HepG2 (cell line): ENCODE measurements around the gene PRSS38.

ENCODE experiments used
- CTCF ChIP-seq: sonication (generic); formaldehyde crosslinking; IDR thresholded peaks from 2 replicates; pipeline ENCODE4 v1.5.0; 2020; ENCODE audit warnings: mild to moderate bottlenecking, missing genetic modification reagents, moderate library complexity
- GZF1 ChIP-seq: sonication (generic); formaldehyde crosslinking; IDR thresholded peaks from 2 replicates; pipeline ENCODE4 v1.5.1; 2020; ENCODE audit warnings: mild to moderate bottlenecking, missing genetic modification reagents
- HDAC2 ChIP-seq: sonication (generic); formaldehyde crosslinking; IDR thresholded peaks from 2 replicates; pipeline ENCODE4 v1.4.0; 2020; ENCODE audit warnings: missing genetic modification reagents

- TF ChIP-seq HDAC2 (CRISPR knock-in tag) (no peak), GZF1 (CRISPR knock-in tag) (no peak), CTCF (CRISPR knock-in tag) (no peak)
These were observed 35.8 kb upstream of the PRSS38 start for GRCh38 chr1:227779685-227780084.
